Mucosa of rectum (tissue), 2 donors: ENCODE data around the gene HOMER1.

ENCODE experiments used
- H3K27ac ChIP-seq, 2 donors: one replicate each; pipeline ENCODE4 v1.7.0; 2013; ENCODE audit warnings: inconsistent platforms in 2 of 2, low read depth in 2 of 2, low read length in 2 of 2
- H3K27me3 ChIP-seq, 2 donors: one replicate each; pipeline ENCODE4 v1.7.0; 2013; ENCODE audit warnings: low read length in 2 of 2; ENCODE audit not compliant: control insufficient read depth in 2 of 2, insufficient read depth in 2 of 2
- H3K36me3 ChIP-seq, 2 donors: one replicate each; pipeline ENCODE4 v1.7.0; 2013; ENCODE audit warnings: low read length in 2 of 2; ENCODE audit not compliant: control insufficient read depth in 2 of 2, insufficient read depth in 2 of 2
- H3K4me1 ChIP-seq, 2 donors: one replicate each; pipeline ENCODE4 v1.7.0; 2013; ENCODE audit warnings: low read length in 2 of 2, mild to moderate bottlenecking in 1 of 2; ENCODE audit not compliant: control insufficient read depth in 2 of 2, insufficient read depth in 2 of 2
- H3K4me3 ChIP-seq, 2 donors: one replicate each; pipeline ENCODE4 v1.7.0; 2013; ENCODE audit warnings: low read length in 2 of 2
- H3K9ac ChIP-seq, 2 donors: one replicate each; pipeline ENCODE4 v1.7.0; 2013; ENCODE audit warnings: low read length in 2 of 2, low read depth in 1 of 2, mild to moderate bottlenecking in 1 of 2
- H3K9me3 ChIP-seq, 2 donors: one replicate each; pipeline ENCODE4 v1.7.0; 2013; ENCODE audit warnings: low read length in 2 of 2; ENCODE audit not compliant: control insufficient read depth in 2 of 2
- donor health status: healthy.
- donor health status: Normal muscosa, but diverticular disease.

The HOMER1 gene

GRCh38 chr5:79474367-79475151, 39.4 kb downstream of the HOMER1 start:
- H3K9me3 ChIP-seq, result no peaks in the 10 kb centered on the region
- H3K4me1 ChIP-seq, result no peaks in the 10 kb centered on the region
- H3K36me3 ChIP-seq, result no peaks in the 10 kb centered on the region
- H3K4me3 ChIP-seq, result no peak overlapping the region
- no peaks in the 10 kb centered on the region for H3K27me3 ChIP-seq
- H3K27ac ChIP-seq, result no peak overlapping the region
- no peak overlapping the region for H3K9ac ChIP-seq

GRCh38 chr5:79471556-79471955, 42.4 kb downstream of the HOMER1 start:
- Histone ChIP-seq H3K27me3 (no peaks in the 10 kb centered on the region), H3K27ac (no peak overlapping the region), H3K9ac (no peak overlapping the region), H3K4me3 (no peak overlapping the region), H3K9me3 (no peaks in the 10 kb centered on the region), H3K4me1 (no peaks in the 10 kb centered on the region), H3K36me3 (no peaks in the 10 kb centered on the region)

GRCh38 chr5:79464695-79465332, 49.1 kb downstream of the HOMER1 start:
- Histone ChIP-seq H3K36me3 (no peaks in the 10 kb centered on the region), H3K27me3 (no peaks in the 10 kb centered on the region), H3K4me3 (no peak overlapping the region), H3K9ac (no peak overlapping the region), H3K27ac (no peak overlapping the region), H3K4me1 (no peaks in the 10 kb centered on the region), H3K9me3 (no peaks in the 10 kb centered on the region)

- Histone ChIP-seq H3K27me3 (no peaks in the 10 kb centered on the region), H3K9me3 (no peaks in the 10 kb centered on the region), H3K36me3 (no peaks in the 10 kb centered on the region), H3K4me1 (no peaks in the 10 kb centered on the region), H3K9ac (no peak overlapping the region), H3K27ac (no peak overlapping the region), H3K4me3 (no peak overlapping the region)
Measured at GRCh38 chr5:79464278-79464677, 49.7 kb downstream of the HOMER1 start.

- Histone ChIP-seq H3K4me3 (no peak overlapping the region), H3K9ac (no peak overlapping the region), H3K27me3 (no peaks in the 10 kb centered on the region)
Measured at GRCh38 chr5:79459626-79460025, 54.3 kb downstream of the HOMER1 start.

GRCh38 chr5:79456890-79457583, 56.9 kb downstream of the HOMER1 start:
- no peaks in the 10 kb centered on the region for H3K9me3 ChIP-seq
- H3K36me3 ChIP-seq, result no peaks in the 10 kb centered on the region
- no peaks in the 10 kb centered on the region for H3K4me1 ChIP-seq
- no peak overlapping the region for H3K4me3 ChIP-seq
- no peak overlapping the region for H3K9ac ChIP-seq
- H3K27me3 ChIP-seq, result no peaks in the 10 kb centered on the region
- no peak overlapping the region for H3K27ac ChIP-seq

More at GRCh38 chr5:79459626-79460025, 54.3 kb downstream of the HOMER1 start:
- Histone ChIP-seq H3K4me1 (no peaks in the 10 kb centered on the region), H3K36me3 (no peaks in the 10 kb centered on the region), H3K27ac (no peak overlapping the region), H3K9me3 (no peaks in the 10 kb centered on the region)

- H3K9ac ChIP-seq, result no peak overlapping the region
- no peaks in the 10 kb centered on the region for H3K27me3 ChIP-seq
- no peaks in the 10 kb centered on the region for H3K9me3 ChIP-seq
- H3K27ac ChIP-seq, result no peak overlapping the region
- no peaks in the 10 kb centered on the region for H3K36me3 ChIP-seq
- H3K4me3 ChIP-seq, result no peak overlapping the region
- H3K4me1 ChIP-seq, result no peaks in the 10 kb centered on the region
Measured at GRCh38 chr5:79456400-79456799, 57.5 kb downstream of the HOMER1 start.

- Histone ChIP-seq H3K9me3 (no peaks in the 10 kb centered on the region), H3K36me3 (no peaks in the 10 kb centered on the region), H3K4me3 (no peak overlapping the region), H3K9ac (no peak overlapping the region), H3K27ac (no peak overlapping the region), H3K4me1 (no peaks in the 10 kb centered on the region), H3K27me3 (no peaks in the 10 kb centered on the region)
Measured at GRCh38 chr5:79454043-79454442, 59.9 kb downstream of the HOMER1 start.

- no peak overlapping the region for H3K27ac ChIP-seq
- H3K36me3 ChIP-seq, result no peaks in the 10 kb centered on the region
- H3K4me1 ChIP-seq, result no peaks in the 10 kb centered on the region
- H3K4me3 ChIP-seq, result no peak overlapping the region
- H3K27me3 ChIP-seq, result no peaks in the 10 kb centered on the region
- no peaks in the 10 kb centered on the region for H3K9me3 ChIP-seq
- no peak overlapping the region for H3K9ac ChIP-seq
Measured at GRCh38 chr5:79448336-79448735, 65.6 kb downstream of the HOMER1 start.

- Histone ChIP-seq H3K4me3 (no peak overlapping the region), H3K9me3 (no peaks in the 10 kb centered on the region), H3K27ac (no peak overlapping the region), H3K36me3 (no peaks in the 10 kb centered on the region), H3K9ac (no peak overlapping the region), H3K27me3 (no peaks in the 10 kb centered on the region), H3K4me1 (no peaks in the 10 kb centered on the region)
Measured at GRCh38 chr5:79436821-79437220, 77.1 kb downstream of the HOMER1 start.
